HG02938 (cell line): ENCODE results near the gene SRGAP2.
"Not testable (repeated sequence)": the region's sequence is repeated elsewhere in the genome, so short reads cannot be mapped to it uniquely, and the experiment has no call there.

Experiments
- ATAC-seq: cut with Tn5 transposase; IDR thresholded peaks from one replicate; pipeline ENCODE4 v1.9.1; 2021; ENCODE audit warnings: mild to moderate bottlenecking, moderate library complexity; ENCODE audit not compliant: unreplicated experiment

The SRGAP2 gene

GRCh38 chr1:206203364-206204158 is at the start of gene SRGAP2:
TSS of gene SRGAP2 (plus strand) at chr1:206203541. CDS start at chr1:206205971, 2,430 bp downstream.
- ATAC-seq, result not testable (repeated sequence)

DNA sequence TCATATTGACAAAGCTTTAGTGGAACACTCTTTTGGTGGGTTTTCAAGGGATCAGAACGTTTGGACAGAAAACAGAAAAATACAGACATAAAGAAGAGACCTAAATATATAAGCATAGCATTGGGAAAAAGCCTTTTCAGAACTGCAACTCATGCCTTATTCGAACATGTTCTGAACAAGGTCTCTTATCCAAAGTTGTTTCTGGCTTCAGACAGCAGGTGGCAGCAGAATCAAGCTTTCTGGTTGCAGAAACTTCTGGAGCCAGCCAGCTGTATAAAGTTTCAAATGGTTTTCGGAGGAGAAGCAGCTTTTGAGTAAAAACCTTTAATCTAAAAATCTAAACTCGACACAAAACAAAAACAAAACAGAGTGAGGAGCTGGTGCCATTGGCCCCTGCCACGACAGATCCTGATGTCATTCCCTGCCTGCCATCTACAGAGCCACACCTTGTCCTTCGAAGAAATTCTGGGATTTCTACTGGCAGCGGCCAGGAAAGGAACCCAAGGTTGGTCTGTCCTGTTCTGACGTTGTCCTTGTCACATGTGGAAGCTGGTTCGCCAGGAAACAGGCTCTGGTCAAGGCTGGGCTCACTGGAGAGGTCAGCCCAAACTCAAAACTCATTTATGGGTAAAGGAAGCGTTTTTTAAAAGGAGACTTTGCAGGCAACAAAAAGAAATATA is 35.9 kb upstream of the SRGAP2 start:
- not testable (repeated sequence) for ATAC-seq

GRCh38 chr1:206169794-206170193 is 33.5 kb upstream of the SRGAP2 start:
- ATAC-seq, result not testable (repeated sequence)

GRCh38 chr1:206173110-206173719 is 30.1 kb upstream of the SRGAP2 start:
- not testable (repeated sequence) for ATAC-seq

- not testable (repeated sequence) for ATAC-seq
These were observed 29.0 kb upstream of the SRGAP2 start for GRCh38 chr1:206174182-206174868.

GRCh38 chr1:206175459-206176113 is 27.8 kb upstream of the SRGAP2 start:
- ATAC-seq, result not testable (repeated sequence)

DNA sequence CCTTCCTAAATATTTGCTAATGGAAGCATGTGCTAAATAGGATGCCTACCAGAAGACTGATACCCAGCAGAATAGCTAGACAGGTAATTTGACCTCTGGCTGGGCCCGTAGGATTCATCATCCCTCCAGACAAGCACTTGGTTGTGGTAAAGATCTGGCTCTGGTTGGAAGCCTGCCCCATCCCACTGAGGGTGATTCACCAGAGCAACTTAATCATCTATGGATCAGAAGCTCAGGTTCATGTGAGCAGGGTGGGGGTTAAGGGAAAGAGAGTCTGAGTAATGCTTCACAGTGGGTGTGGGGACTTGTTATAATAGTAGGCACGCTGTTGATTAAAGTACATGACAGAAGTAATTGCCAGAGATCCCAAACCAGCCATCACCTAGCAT is 27.2 kb upstream of the SRGAP2 start:
- ATAC-seq, result not testable (repeated sequence)

- ATAC-seq, result not testable (repeated sequence)
These were observed 25.0 kb upstream of the SRGAP2 start for GRCh38 chr1:206178061-206178989.

DNA sequence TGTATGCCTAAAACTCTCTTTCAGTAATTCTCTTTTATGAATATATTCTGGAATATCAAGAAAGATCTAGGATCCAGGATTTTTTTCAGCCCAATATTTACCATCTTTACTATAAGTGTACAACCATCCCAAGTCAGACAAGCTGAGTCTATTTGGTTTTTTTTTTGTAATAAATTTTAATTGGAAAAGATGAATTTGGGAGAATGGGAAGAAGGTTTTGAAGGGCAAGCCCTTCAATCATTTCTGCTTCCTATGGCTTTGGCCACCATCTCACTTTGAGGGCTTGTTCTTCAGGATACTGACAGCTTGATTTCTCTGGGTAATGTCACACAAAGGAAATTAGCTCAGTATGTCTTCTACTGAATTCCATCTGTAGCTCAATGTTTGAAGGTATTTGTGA is 23.7 kb upstream of the SRGAP2 start:
- not testable (repeated sequence) for ATAC-seq

GRCh38 chr1:206182368-206183317 is 20.7 kb upstream of the SRGAP2 start:
- ATAC-seq, result not testable (repeated sequence)

GRCh38 chr1:206183788-206184187 is 19.6 kb upstream of the SRGAP2 start:
- ATAC-seq, result not testable (repeated sequence)

DNA sequence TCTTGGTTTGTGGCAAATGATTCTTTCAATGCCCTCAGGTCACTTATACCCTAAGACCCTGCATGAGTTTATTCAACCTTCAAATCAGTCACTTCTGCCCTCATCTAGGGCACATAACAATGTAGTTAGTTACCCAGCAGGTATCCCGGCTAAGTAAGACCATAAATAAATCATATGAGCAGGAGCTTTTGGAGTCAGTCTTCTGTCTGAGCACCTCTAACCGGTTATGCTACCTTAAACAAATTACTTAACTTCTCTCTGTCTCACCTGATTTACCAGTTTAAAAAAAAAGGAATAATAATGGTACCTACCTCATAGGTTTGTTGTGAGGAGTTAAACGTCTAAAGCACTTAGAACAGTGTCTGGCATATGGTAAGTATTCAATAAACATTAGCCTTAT is 17.6 kb upstream of the SRGAP2 start:
- not testable (repeated sequence) for ATAC-seq

DNA sequence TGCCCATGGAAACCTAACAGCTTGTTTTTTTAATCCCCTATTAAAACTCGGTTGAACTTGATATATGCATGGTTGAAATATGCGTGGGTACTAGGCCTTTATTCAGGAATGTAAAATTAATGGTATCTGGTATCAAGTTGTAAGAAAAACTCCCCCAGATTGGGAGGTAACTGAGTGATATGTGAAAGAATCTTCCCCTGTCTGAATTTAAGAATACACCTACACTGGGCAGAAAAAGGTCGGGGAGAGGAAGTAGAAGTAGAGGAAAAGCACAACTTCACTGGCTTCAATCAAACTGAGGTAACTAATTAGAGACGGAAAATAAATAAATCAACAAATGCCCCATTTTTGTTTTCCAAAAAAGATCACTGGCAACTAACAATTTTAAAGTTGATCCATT is 16.5 kb upstream of the SRGAP2 start:
- not testable (repeated sequence) for ATAC-seq

DNA sequence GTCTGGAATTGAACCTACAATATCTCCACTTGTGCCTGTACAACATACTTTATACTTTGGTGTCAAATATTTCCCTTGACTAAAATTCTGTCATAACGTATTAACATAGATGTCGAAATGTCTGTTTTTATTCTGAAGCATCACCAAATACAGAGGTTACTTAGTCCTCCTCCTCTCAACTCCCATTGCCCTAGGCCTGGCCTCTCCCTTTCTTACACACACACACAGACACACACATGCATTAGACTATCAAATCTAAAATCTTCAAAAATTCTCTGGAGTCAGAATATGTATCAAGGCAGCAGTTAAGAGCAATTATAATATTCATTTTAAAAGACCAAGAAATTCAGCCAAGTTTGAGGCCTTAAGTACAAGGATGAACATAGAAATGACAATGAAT is 8.2 kb upstream of the SRGAP2 start:
- ATAC-seq, result not testable (repeated sequence)

GRCh38 chr1:206196748-206197424 is 6.5 kb upstream of the SRGAP2 start:
- ATAC-seq, result not testable (repeated sequence)

DNA sequence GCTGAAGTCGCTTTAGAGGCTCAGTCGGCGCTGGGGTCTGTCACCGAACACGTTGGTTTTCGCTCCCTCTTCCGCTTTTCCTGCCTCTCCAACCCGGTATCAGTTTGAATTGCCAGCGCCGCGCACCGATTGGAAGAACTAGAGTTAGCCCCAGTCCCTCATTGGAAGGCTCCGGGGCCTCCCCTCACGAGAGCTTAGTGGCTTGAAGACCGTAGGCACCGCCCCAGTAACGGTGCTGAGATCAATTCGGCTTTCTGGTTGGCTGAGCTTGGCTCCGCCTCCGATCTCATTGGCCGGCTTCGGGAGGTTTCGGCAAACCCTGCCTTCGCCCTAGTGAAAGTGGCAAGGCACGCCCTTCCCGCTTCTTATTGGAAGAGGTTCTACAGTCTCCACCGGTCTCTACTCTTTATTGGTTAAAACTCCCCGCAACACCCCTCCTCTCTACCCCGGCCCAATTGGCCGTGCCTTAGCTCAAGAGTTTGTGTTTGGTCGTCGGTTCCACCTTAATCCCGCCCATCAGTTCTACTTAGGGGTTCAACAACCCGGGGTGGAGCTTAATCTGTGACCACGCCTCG is 465 bp upstream of the SRGAP2 start, which contains the start of gene FAM72A:
Gene FAM72A (minus strand): TSS at position 51 of the 575 bp plus-strand sequence. CDS start 814 bp downstream, outside the sequence.
- ATAC-seq, result peak; percentile 89

DNA sequence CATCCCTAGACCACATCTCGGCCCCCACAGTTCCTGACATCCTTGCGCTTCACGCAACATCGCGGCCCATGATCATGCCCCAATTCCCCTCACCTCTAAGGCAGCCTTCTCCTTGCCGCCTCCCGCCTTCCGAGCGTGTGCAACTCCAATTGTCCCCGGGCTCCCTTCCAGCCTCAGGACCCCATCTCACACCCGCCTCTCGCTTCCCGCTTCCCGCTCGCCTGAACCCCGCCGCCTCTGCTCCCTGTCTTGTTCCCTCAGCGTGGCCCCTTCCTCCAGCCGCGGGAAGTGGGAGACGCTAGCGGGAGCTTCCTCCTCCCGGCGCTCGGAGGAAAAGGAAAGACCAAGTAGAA is 794 bp downstream of the SRGAP2 start:
- ATAC-seq, result not testable (repeated sequence)
